Metanephros (tissue), 1 donor: ENCODE measurements around the gene OR10AD1. TPM values are rescaled to one million over a fixed set of nuclear protein-coding genes. Genes with fewer than 3 reads are reported as not detected.

ENCODE experiments used
- total RNA-seq: library from RNA; depleted of rRNA; stranded (reverse); fragments of >200 nt; gene quantifications from one replicate; pipeline ENCODE4 v1.2.3, GENCODE V29; 2014

The OR10AD1 gene, protein sequence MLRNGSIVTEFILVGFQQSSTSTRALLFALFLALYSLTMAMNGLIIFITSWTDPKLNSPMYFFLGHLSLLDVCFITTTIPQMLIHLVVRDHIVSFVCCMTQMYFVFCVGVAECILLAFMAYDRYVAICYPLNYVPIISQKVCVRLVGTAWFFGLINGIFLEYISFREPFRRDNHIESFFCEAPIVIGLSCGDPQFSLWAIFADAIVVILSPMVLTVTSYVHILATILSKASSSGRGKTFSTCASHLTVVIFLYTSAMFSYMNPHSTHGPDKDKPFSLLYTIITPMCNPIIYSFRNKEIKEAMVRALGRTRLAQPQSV
- total RNA-seq = not detected

DNA sequence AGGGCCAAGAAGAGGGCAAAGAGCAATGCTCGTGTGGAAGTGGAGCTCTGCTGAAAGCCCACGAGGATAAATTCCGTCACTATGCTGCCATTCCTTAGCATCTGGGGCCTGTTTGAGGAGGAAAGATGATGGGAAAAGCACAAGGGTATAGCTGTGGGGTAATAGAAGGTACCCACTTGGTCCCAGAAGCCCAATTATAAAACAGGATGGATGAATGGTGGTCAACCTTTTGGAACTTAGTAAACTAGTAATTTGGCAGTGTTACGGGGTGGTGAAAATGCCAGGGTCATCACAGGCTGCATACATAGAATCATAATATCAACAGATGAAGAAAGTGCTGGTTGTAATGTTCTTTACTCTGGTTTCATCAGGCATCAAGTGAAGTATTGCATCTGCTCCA is at the start of gene OR10AD1:
Gene OR10AD1, minus strand, starts transcription at position 101 of the 400 bp plus-strand sequence. Its CDS starts 0 bp downstream, at position 101.

DNA sequence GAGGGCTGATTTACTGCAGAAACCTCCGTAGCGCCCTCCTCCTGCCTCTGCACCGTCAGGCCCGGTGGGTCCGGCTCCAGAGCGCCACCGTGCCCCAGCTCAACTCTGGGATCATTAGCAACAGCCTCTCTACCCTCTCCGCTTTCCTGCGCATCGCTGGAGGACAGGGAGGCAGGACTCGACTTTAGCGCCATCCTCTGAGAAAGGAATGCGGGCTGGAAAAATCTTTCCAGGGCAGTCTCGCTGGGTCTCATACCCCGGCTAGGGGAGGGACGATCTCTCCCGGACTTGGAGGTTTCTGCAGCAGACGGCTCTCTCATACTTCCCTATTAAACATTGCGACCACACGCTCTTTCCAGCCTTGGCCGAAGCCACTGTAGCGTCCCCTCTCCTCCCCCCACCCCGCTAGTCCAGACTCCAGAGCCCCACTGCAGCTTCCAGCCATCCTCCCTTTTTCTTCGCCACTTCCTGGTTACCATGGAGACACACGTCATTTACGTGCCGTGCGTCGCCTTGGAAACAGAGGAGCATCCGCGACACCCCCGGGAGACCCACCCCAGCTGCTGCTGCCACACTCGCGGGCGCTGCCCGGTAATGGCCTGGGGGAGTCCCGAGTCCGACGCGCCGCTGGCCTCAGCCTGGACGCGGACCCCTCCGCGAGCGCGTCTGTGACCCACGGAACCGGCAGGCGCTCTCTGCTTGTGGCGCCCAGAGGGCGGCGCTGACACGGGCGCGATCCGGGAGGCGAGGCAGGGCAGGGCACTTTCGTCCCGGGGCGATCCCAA is 19.8 kb downstream of the OR10AD1 start, which contains the start of gene CCDC184:
Gene CCDC184, plus strand, starts transcription at position 554 of the 785 bp plus-strand sequence. CDS start 479 bp downstream, outside the sequence.

GRCh38 chr12:48157018-48157888 is 45.8 kb downstream of the OR10AD1 start, which contains the start of gene ASB8:
TSS of gene ASB8 (minus strand) at chr12:48157515. CDS start at chr12:48153496, 4,019 bp downstream.

Other genes starting within 250 kb of the OR10AD1 start
- 111 TPM for gene TMEM106C, start 239.7 kb downstream of the OR10AD1 start, total RNA-seq
- 29.5 TPM for gene COL2A1, start 198.8 kb downstream of the OR10AD1 start, total RNA-seq
- gene SENP1, start 97.2 kb downstream of the OR10AD1 start, total RNA-seq = 34.0 TPM
- 122 TPM for gene PFKM, start 83.9 kb downstream of the OR10AD1 start, total RNA-seq
- 28.8 TPM for gene ASB8, start 45.8 kb downstream of the OR10AD1 start, total RNA-seq
- gene CCDC184, start 19.6 kb downstream of the OR10AD1 start, total RNA-seq = 0.53 TPM
- 26.5 TPM for gene ZNF641, start 147.6 kb upstream of the OR10AD1 start, total RNA-seq